ENCODE measurements around the gene STOML1. TPM values are rescaled to one million over a fixed set of nuclear protein-coding genes. Genes with fewer than 3 reads are reported as not detected.
"Not testable (repeated sequence)": the region's sequence is repeated elsewhere in the genome, so short reads cannot be mapped to it uniquely, and the experiment has no call there.

Gene STOML1
- total RNA-seq, 1 donor from 2014 or later = 10.4 TPM

- ATAC-seq = no peak
These were observed 45.9 kb downstream of the STOML1 start for GRCh38 chr15:73946046-73946721.

- no peak for ATAC-seq
These were observed 47.0 kb downstream of the STOML1 start for GRCh38 chr15:73945130-73945508.

DNA sequence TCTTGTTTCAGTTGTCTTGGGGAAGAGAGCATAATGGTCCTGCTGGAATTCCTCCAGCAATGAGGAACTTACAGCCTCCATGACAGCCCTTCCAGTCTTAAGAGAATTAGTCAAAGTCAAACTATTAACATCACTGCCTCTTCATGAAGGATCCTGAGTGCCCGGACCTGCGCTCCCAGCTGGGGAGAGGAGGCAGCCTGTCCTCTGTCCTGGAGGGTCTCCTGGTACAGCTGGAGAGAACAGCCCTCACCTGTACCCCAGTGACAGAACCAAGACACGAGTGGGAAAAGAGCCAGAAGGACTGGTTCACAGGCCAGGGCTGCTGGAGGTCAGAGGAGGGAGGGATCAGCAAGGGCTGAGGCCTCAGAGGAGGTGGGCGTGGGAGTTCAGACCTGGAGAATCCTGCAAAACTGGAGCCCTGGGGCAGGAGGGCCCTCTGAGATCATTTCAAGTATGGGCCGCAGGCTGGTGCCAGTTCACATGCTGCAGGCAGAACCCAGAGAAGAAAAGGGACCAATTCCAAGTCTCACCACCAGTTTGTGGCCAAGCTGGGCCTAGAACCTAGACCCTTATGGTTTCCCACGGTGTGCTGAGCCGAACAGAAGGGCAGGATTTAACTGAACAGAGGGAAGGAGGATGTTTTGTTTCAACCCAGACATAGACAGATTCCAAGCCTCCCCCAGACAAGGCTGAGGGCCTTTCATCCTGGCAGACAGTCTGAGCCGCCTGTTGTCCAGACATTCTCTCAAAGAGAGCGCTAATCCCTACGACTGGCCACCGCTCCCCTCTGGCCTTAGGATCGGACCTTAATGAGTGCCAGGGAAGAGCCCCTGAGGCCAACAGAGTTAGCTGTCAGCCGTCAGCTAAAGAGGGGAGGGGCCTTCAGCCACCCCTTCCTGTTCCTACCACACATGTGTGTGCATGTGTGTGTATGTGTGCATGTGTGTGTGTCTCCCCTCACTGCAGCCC, 47.6 kb downstream of the STOML1 start:
- ATAC-seq = no peak

- no peak for ATAC-seq
These were observed 49.3 kb downstream of the STOML1 start for GRCh38 chr15:73942751-73943270.

- no peak for ATAC-seq
These were observed 50.0 kb downstream of the STOML1 start for GRCh38 chr15:73941871-73942635.

DNA sequence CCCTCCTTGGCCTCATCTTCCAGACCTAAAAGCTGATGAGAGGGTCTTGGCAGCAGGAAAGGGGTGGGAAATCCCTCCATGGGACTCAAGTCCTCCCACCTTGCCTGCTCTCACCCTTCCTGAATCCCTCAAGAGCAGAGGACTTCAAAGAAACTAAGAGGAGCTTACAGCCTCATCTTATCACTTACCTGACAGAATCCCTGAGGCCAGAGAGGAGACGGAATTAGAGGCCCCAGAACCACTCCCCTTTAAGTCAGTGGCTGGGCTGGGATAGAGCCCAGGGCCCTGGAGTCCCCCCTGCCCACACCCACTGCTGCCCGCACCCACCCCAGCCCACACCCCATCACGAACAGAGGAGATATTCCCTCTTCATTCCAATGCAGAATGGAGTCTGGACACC, 50.6 kb downstream of the STOML1 start:
- ATAC-seq = no peak

DNA sequence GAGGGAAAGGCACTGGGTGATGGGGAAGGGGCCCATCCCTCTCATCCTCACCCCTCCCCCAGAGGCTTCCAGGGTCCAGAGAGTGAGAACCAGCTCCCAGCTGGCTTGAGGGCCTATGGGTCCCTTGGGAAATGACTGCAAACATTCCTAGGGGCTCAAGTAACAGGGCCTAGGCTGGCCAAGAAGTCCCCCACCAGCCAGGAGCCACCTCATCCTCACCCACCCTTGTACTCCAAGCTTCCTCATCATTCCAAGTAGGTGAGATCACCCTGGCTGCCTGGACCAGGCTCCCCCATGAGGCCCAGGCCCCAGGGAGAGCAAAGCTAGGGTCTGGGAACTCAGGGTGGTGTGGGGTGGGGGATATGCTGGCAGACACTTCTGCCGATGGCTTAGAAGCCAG, 51.1 kb downstream of the STOML1 start:
- no peak for ATAC-seq

DNA sequence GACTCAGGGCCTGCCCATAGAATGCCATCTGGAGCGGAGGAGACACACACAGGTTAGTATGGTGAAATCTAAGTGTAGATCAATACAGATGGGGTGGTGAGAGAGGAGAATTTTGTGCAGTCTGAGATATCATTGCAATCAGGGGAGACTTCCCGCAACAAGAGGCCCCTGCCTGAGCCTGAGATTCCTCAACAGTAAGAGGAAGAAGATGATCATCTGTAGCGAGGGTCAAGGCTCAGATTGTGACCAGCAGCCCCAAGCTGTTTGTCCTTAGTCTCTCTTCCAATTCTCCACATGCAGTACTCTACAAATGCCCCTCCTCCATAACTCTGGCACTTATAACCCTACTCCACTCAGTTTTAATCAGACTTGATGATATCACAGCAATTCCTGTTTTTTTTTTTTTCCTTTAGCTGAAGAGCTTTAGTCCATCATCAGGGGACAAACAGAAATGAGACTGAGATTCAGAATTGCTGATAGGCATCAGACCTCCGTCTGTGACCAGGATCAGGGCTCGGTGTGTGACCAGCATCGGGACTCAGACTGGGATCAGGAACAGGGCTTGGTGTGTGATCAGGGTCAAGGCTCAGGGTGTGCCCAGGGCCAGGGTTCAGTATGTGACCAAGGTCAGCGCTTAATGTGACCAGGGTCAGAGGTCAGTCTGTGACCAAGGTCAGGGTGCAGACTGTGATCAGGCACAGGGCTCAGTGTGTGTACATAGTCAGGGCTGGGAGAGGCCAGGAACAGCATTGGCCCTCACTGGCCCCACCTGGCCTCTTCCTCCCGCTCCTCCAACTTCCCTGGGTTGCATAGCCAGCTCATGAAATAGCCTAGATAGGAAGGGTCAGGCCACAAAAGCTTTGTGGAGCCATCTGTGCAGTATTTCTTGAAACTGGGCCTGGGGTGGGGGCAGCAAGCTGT, 51.8 kb downstream of the STOML1 start:
- no peak for ATAC-seq

DNA sequence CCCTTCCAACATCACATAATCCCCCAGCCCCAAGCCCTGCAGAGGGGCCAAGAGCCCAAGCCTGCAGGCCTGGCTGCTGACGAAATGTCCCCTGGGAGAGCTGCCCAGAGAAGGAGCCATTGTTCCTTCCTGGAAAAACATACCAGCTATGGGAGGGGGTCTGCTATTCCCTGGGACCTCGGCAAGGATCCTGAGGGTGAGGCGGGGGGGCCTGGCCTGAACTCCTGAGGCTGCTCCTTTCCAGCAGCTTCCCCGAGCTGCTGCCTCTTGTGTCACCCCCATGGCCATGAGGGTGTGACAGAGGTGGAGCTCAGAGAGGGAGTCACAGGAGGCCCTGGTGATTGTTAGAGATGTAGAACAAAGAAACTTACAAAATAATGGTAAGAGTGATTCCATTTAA, 53.0 kb downstream of the STOML1 start:
- ATAC-seq = no peak

DNA sequence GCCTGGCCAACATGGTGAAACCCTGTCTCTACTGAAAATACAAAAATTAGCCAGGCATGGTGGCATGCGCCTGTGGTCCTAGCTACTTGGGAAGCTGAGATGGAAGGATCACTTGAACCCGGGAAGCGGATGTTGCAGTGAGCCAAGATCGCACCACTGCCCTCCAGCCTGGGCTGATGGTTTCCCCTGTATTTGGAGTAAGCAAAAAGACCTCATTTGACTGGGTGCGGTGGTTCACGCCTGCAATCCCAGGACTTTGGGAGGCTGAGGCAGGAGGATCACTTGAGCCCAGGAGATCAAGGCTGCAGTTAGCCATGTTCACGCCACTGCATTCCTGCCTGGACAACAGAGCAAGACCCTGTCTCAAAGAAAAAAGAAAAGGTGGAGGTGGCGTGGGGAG, 53.6 kb downstream of the STOML1 start:
- not testable (repeated sequence) for ATAC-seq

- no peak for ATAC-seq
These were observed 54.4 kb downstream of the STOML1 start for GRCh38 chr15:73937726-73938125.

- ATAC-seq = no peak
These were observed 54.8 kb downstream of the STOML1 start for GRCh38 chr15:73937296-73937695.

DNA sequence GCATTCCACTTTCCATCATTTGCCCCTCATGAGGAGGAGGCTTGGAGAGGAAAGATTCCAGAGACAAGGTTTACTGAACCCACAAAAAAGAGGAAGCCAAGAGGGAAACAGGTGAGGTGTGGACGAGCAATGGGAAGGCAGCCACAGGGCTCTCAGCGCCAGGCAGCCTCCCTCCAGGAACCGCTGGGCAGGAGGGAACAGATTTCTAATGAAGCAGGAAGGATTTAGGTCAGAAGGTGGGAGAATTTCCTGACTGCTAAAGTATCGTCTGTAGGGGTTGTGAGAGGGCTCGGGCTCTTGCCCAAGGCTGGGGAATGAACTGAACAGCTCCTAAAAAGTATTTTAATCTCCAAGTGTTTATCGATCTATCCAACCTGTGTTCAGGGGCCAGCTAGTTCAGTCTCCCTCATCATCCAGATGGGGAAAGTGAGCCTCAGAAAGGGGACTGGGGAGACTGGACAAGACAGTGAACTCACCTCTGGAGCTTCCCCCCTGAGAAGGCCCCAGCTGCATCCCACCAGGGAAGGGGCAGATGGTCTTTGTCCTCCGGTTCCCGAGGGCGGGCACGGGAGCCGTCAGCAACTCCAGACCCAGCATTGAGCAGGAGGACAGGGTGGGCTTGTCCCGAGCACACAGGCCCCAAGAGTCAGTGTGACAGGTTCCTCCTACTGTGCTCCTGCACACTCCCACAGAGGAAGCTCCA, 55.4 kb downstream of the STOML1 start:
- ATAC-seq = no peak

GRCh38 chr15:73936181-73936580, 55.9 kb downstream of the STOML1 start:
- peak; percentile 74 for ATAC-seq

DNA sequence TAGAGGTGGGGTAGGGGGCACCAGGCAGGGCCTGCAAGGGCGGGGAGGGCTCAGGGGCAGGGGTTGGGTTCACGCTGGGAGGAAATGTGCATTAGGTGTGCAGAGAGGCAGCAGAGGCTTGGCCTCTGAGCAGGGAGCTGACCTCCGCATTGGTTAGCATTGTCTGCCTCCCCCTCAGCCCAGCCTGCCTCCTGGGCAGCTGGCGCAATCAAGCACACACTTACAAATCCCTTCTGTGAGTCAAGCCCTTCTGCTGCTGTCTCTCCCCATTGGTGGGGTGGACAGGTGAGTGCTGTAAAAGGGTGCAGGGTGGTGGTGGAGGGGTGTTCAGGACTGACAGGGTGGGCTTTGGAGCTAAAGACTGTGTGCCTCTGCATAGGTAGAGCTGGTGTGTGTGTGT, 56.5 kb downstream of the STOML1 start:
- ATAC-seq = peak; percentile 42

DNA sequence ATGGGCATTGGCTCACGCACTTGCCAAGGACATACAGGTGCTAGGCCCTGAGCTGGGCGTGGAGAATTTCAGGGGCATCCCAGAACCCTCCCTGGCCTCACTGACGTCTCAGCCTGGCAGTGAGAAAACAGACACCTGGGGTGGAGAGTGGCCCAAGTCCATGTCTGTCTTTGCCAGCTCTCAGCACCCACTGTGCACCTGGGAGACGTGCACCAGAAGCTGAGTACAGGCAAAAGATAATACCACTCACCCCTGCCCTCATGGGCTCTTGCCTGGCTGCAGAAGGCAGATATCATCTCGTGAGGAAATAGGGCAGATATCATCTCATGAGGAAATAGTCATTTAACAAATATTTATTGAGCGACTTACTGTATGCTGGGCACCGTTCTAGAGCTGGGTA, 57.8 kb downstream of the STOML1 start:
- ATAC-seq = no peak

GRCh38 chr15:73932381-73933191, 59.5 kb downstream of the STOML1 start:
- ATAC-seq = no peak

GRCh38 chr15:73931441-73931840, 60.7 kb downstream of the STOML1 start:
- ATAC-seq = no peak

DNA sequence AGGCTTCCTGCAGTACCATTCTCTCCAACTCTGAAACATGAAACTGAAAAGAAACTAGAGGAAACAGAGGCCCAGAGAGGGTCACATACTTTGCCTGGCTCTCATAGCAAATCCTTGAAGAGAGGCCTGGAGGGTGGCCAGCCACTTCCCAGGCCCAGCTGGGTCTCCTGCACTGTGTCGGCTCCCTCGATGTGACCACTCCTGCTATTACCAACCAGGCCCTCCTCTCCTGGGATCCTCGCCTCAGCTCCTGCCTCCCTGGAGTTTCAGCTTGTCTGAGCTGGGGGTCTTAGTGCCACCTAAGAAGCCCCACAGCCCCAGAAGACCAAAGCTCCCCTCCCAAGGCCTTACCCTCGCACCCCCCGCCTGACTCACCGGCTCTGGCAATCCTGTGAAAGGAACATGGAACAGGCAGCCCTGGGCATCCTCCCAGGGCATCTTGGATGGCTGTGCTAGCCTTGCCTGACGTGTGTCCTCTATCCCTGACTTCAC, 61.3 kb downstream of the STOML1 start:
- ATAC-seq = no peak

DNA sequence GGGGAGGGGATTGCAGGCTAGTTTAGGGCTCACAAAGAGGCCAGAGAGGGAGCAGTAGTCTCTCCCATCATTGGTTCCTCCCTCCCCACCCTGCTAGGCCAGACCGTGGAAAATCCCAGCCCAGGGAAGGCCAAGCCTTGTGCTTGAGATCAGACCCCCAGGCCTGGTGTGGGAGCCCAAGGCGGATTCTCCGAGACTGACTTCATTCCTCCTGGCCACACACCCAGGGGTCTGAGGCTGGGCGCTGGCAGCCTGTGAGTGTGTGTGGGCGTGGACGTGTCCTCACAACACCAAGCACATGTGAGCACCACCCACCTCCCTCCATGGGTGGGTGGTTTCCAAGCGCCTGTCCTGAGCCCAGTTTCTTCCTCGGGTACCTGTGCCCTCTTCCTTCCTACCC, 61.7 kb downstream of the STOML1 start:
- no peak for ATAC-seq
